ENCODE measurements around the gene LYSMD2.

LYSMD2 gene

GRCh38 chr15:51751697-51752683, 14.5 kb upstream of the LYSMD2 start:
- no peak for FAIRE-seq

DNA sequence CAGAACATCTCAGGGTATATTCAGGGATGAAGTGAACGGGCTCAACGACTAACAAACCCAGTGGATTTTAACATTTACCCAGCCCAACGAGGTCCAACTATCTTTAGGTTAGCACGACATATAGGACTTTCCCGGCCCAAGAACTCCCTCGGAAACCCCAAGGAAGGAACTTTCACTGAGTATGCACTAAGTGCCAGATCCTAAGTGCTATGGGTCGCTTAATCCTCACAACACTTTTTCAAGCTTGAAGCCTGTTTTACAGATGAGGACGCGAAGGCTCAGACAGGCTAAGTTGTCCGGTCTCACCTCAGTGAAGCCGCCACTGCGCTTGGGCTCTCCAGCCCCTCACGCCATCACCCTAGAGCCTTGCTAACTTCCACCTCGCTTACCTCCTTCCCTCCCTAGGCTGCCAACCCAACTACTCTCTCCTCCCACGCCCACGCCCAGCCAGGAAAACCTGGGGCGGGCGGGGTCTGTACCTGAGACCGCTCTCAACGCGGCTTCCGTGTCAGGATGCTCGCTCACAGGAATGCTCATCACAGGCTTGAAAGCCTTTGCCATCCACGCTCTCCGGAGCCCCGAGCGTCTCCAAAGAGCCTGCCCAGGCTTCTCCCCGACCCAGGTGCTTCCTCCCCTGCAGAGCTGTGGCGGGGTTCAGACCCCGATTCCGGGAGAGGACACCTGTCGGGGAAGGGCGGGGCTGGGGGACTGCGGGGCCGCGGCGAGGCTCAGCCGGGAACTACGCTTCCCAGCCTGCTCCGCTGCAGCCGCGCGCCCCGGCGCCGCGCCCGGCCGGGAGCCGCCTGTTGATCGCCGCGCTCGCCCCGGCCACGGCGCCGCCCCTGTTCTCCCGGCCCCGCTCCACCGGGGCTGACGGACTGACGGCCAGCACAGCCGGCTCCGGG, 13.6 kb upstream of the LYSMD2 start, which contains the start of gene TMOD2:
TMOD2 (plus strand) TSS at position 806 of the 905 bp plus-strand sequence. CDS start 14,845 bp downstream, outside the sequence.
- no peak for FAIRE-seq

DNA sequence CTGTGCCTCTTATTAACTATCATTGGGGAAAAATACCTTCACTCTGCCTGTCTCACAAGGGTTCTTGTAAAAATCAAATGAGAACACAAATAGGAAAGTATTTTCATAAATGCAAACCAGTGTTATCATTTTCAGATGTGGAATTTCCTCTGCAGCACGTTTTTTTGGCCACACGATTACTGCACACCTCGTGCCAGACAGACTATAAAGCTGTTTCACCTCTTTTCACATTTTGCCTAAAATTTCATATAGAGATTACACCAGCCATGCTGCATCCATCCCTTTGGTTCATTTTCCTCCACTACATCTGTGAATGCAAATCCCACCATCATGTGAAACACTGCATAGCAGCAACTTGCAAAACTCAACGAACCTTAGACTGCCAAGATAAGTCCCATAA, 12.7 kb upstream of the LYSMD2 start:
- FAIRE-seq: no peak

DNA sequence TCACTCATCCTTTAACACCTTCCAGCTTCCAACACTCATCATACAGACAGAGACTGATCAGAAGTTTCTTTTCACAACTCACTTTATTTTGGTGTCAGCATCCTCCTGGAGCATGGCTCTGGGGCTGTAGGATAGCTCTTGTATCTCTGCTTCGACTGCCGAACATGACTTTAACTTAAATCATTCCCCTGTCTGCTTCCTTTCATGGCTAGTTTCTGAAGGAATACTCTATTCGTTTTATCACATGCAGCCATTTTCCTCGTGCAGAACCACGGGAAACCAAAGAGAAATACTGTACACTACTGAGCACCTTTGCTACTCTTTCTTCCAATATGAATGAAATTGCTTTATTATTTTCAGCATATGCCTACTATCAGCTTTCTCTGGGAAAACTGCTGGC, 11.9 kb upstream of the LYSMD2 start:
- no peak for FAIRE-seq

DNA sequence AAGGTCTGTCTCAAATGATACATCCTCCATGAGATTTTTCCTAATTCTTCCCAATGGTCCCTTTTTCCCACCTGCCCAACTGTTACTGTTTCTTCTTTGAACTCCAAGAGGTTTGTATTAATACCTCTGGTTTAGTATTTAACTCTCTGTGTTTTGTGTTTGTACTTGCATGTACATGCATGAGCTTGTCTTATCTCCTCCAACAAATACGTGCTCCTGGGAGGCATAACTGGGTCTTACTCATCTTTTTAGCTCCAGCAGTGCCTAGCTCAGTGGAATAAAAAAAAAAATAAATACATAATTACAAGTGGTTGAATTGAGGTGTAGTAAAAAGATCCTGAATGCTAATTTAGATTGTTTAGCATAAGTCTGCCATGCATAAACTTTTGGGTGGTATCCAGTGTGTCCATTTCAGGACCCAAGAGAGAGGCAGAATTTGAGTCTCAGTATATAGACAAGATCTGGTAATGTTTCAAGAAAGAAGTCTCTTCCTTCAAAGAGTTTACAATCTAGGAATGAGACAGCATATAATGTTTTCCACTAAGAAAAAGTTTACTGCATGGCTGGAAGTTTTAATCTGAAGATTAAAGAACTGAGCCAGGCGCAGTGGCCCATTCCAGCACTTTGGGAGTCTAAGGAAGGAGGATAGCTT, 1.7 kb upstream of the LYSMD2 start:
- no peak for FAIRE-seq

- FAIRE-seq: no peak
Observed at GRCh38 chr15:51738553-51738952, 1.1 kb upstream of the LYSMD2 start.

DNA sequence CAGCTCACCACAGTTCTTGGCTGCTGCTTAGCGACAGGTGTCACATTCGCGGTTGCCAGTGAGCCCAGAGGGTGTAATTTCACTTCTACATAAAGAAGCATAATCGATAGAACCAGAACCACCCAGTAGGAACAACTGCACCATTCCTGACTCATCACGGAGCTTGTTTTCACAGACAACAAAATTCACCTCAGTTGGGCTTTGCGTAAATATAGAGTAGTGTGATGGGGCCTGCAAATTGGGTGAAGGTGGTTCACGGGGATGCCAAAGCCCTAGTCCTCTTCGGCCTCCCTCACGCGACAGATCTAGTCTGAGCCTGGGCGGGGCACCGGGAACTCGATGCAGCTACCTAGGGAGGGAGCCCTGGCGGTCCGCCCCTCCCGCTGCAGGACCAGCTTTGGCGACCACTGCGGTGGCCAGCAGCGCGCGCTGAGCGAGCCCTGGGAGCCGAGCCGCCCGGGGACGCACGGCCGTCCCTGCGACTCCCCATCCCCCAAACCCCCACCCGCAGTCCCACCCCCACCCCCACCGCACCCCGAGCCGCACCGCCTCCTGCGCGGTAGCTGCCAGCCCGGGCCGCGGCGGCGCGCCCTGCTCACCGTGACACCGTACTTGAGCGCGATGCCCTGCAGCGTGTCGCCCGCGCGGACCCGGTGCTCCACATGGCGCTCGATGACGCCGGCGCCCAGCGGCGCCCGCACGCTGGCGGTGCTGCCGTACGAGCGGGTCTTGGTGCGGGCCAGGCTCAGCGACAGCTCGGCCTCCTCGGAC, 519 bp downstream of the LYSMD2 start:
- no peak for FAIRE-seq

DNA sequence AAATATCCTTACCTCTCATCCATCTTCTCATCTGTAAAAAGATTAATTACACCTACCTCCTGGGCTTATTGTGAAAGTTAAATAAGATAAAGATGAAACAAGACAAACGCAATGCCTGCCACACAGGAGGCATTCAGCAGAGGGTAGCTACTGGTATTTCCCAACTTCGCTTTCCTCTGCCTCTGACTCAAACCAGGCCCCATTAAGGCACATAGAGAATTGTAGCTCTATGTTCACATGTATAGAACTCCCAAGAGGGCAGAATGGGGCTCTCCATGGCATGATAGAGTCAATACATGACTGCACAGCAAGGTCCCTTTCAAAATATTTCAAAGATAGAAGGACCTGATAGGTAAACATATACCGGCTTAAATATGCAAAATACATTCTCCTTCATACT, 1.4 kb downstream of the LYSMD2 start:
- FAIRE-seq: no peak

DNA sequence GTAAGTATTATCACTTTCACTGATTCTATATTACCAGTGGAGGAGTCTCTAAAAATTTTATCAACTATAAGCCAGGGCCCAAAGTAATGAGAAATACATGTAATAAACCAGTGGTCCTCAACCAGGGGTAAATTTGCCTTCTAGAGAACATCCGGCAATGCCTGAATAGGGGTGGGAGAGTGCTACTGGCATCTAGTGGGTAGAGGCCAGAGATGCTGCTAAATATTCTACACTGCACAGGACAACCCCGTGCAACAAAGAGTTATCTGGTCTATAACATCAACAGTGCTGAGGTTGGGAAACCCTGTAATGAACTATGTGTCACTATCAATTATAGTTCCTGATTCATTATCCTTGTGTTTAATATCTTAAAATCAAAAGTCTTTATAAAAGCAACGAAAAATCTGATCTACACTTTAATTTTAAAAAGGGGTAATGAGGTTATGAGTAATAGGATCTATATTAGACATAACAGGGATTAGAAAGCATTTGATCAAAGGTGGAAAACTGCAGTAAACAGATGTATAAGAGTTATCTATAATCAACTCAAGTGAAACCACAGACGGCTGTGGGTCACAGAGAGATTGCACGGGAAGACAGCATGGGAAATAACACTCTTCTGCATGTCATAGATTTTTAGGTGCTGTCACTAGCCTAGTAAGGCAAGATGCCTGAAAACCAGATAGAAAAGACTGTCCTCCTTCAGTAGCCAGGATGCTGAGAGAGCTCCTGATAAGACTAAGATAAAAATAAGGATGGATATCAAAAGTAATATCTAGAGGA, 2.0 kb downstream of the LYSMD2 start:
- no peak for FAIRE-seq

- no peak for FAIRE-seq
Observed at GRCh38 chr15:51732646-51733045, 4.8 kb downstream of the LYSMD2 start.

DNA sequence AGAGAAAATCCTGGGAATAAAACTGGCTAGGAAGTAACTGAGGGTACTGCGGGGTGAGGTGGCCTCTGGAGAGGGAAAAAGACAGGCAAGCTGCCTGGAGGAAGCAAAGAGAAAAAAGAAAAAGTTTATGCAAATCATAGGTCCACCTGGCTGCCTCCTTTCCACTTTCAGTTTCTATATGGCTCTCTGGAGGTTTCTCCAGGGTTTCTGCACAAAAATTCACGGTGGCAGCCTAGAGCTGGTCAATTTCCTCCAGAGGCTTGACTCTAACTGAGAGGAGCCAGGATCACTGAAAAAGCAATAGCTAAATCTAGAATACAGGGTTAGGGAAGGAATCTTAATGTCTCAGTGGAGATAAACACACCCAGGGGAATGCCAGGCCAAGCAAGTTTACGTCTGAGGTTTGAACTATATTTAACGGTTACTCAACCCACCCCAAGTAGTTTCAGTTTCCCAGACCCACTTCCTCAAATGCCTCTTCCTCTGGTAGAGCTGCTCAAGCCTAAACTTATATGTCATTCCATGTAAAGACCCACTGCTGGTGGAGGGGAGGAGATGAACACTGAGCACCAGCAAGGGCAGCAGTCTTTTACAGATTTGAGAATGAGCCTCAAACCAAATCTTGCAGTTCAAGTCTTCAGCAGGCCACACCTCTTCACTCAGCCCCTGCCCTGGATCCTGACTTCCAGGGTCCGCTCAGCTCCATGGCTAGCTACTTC, 5.7 kb downstream of the LYSMD2 start:
- FAIRE-seq: no peak

- FAIRE-seq: no peak
Observed at GRCh38 chr15:51727141-51727897, 10.1 kb downstream of the LYSMD2 start.

DNA sequence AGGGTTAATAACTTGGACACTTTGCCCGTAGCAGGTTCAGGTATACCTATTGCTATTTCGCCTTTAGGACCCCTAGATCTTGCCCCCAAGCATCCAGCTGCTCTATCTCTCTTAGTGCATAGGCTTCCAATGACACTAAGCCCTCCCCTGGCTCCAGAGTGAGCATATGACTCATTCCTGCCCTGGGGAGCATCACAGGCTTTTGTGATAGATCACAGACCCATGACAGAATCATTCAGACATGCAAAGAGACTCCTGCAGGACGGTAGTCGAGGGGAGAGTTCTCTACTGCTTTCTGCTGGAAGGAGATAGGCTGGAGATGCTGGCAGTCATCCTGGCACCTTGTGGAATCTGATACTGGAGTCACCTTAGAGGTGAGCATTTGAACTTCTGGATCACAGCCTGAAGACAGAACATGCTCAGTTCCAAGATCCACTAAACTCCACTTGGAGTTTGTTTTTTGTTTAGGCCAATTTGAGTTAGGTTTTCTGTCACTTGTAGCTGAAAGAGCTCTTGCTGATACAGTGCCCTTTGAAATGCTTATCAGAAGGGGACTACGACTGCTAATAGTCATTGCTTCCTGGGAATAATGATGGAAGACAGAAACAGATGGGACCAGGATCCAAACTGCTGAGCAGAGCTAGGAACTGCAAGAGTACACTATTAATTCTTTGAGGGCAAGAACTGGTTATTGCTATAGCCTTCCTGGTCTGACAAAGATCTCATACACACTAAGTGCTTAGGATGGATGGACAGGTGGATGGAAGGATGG, 11.0 kb downstream of the LYSMD2 start:
- no peak for FAIRE-seq

DNA sequence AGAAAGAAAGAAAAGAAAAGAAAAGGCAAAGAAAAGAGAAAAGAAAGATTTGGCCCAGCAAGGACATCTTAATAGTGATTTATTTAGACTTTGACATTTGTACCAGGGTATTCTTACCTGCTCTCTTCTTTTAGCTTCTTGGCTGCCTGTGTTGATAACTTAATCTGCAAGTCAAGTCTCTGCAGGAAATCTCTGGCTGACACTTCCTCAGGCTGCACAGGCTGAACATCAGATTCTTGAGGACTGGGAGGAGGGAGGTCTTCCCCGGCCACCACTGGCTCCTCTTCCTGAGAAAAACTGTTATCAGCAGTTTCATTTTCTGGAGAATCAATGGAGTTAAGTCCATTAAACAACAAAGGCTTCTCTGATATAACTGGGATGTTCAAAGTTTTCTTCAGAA, 12.8 kb downstream of the LYSMD2 start:
- FAIRE-seq: no peak

DNA sequence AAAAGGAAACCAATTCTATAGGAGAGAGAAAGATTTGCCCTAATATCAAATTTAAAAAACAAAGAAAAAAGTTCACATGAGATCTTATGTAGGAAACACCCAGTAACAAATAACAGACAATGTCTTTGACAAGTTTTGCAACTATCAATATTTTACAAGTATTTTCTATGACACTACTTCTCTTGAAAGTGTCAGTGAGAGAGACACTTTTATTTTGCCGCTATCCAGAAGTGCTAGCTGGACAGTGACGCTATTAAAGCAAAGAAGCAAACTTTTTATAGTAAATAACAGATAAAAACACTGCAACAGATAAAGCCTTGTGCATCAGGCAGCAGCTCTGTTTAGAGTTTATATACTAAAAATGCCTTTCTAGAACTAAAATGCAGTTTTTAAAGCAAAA, 13.3 kb downstream of the LYSMD2 start:
- no peak for FAIRE-seq

GRCh38 chr15:51721199-51721960, 16.1 kb downstream of the LYSMD2 start:
- FAIRE-seq: no peak

GRCh38 chr15:51720201-51720995, 17.1 kb downstream of the LYSMD2 start:
- no peak for FAIRE-seq
